Rectal smooth muscle tissue (tissue), 1 donor: ENCODE results near the gene SAMD14.
A peak's percentile ranks its signal among the peaks of the same experiment; 100 is the strongest.

Experiments
- H3K27ac ChIP-seq: one replicate; pipeline ENCODE4 v1.7.0; 2013; ENCODE audit warnings: low read depth, low read length, inconsistent platforms
- H3K27me3 ChIP-seq: one replicate; pipeline ENCODE4 v1.7.0; 2013; ENCODE audit warnings: low read length; ENCODE audit not compliant: control insufficient read depth, insufficient read depth
- H3K36me3 ChIP-seq: one replicate; pipeline ENCODE4 v1.7.0; 2013; ENCODE audit warnings: low read length; ENCODE audit not compliant: control insufficient read depth, insufficient read depth
- H3K4me1 ChIP-seq: one replicate; pipeline ENCODE4 v1.7.0; 2013; ENCODE audit warnings: low read length; ENCODE audit not compliant: control insufficient read depth, insufficient read depth
- H3K4me3 ChIP-seq: one replicate; pipeline ENCODE4 v1.7.0; 2013; ENCODE audit warnings: low read length
- H3K9ac ChIP-seq: one replicate; pipeline ENCODE4 v1.7.0; 2013; ENCODE audit warnings: low read length

Gene SAMD14

DNA sequence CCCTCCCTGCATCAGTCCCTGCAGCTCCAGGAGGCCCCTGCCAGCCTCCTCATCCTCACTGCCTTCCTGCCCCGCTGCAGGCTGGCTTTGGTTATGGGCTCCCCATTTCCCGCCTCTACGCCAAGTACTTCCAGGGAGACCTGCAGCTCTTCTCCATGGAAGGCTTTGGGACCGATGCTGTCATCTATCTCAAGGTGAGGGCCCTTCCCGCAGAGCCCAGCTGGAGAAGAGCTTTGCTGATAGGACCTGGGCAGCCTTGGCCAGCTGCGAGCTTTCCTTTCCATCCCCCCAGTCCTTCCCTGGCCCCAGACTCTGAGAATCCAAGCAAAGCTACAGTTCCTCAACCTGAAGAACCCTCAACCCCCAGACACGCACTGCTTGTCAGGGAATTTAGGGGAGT, 20.8 kb downstream of the SAMD14 start:
- H3K4me1 ChIP-seq = peaks cover 20% of the 10 kb centered on the region
- H3K27me3 ChIP-seq = no peaks in the 10 kb centered on the region
- peaks cover 26% of the 10 kb centered on the region for H3K36me3 ChIP-seq
- H3K4me3 ChIP-seq = no peak overlapping the region
- no peak overlapping the region for H3K9ac ChIP-seq
- H3K27ac ChIP-seq = no peak overlapping the region

DNA sequence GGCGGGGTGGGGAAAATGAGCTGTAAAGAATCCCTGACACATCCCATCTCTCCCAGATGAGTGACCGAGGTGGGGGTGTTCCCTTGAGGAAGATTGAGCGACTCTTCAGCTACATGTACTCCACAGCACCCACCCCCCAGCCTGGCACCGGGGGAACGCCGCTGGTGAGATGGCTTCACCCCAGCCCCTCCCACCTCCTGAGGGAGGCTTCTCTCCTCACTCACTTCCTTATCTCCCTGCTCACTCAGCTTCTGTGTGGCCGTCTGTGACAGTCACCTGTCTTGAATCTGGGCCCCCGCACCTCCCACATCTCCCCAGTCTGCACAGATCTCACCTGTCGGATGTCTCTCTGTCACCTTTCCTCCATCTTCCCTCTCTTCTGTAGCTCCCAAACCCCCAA, 21.4 kb downstream of the SAMD14 start:
- peaks cover 26% of the 10 kb centered on the region for H3K36me3 ChIP-seq
- H3K27ac ChIP-seq = no peak overlapping the region
- no peak overlapping the region for H3K4me3 ChIP-seq
- H3K4me1 ChIP-seq = peaks cover 20% of the 10 kb centered on the region
- H3K9ac ChIP-seq = no peak overlapping the region
- H3K27me3 ChIP-seq = no peaks in the 10 kb centered on the region

- H3K9ac ChIP-seq = no peak overlapping the region
- H3K4me1 ChIP-seq = peaks cover 21% of the 10 kb centered on the region
- peaks cover 26% of the 10 kb centered on the region for H3K36me3 ChIP-seq
- H3K4me3 ChIP-seq = no peak overlapping the region
- H3K27me3 ChIP-seq = no peaks in the 10 kb centered on the region
- no peak overlapping the region for H3K27ac ChIP-seq
These were observed 22.1 kb downstream of the SAMD14 start for GRCh38 chr17:50107790-50108414.

DNA sequence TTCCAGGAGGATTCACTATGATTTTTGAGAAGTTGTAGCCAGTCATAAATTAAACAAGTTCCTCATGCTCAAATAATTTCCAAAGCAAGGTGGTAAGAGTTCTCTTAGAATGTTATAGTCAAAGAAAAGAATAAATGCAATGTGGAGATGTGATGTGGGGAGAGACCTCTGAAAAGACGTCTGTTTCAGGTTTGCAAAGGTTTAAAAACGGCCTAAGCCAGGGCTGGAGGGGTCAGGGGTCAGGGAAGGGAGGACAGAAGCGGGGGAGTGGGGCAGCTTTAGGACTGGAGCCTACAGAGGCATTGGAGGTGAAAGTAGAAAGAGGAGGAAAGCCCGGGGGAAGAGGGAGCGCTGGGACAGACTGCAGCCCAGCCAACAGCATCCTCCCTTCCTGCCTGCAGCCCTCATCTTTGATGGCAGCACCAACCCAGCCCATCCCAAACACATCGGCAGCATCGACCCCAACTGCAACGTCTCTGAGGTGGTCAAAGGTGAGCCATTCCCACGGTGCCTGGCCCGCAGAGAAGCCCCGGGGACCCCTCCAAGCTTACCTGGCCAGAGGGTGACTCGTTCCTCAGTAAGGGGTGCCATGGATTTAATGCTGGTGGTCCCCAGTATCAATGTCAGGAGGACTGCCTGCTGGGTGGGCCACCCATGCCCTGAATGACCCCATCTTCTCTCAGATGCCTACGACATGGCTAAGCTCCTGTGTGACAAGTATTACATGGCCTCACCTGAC, 23.4 kb downstream of the SAMD14 start:
- H3K4me1 ChIP-seq = peaks cover 20% of the 10 kb centered on the region
- H3K27ac ChIP-seq = no peak overlapping the region
- H3K4me3 ChIP-seq = no peak overlapping the region
- no peaks in the 10 kb centered on the region for H3K27me3 ChIP-seq
- peaks cover 26% of the 10 kb centered on the region for H3K36me3 ChIP-seq
- H3K9ac ChIP-seq = no peak overlapping the region

- H3K4me1 ChIP-seq = peaks cover 23% of the 10 kb centered on the region
- no peak overlapping the region for H3K27ac ChIP-seq
- peaks cover 26% of the 10 kb centered on the region for H3K36me3 ChIP-seq
- H3K4me3 ChIP-seq = no peak overlapping the region
- H3K9ac ChIP-seq = no peak overlapping the region
- H3K27me3 ChIP-seq = no peaks in the 10 kb centered on the region
These were observed 24.1 kb downstream of the SAMD14 start for GRCh38 chr17:50105811-50106210.

DNA sequence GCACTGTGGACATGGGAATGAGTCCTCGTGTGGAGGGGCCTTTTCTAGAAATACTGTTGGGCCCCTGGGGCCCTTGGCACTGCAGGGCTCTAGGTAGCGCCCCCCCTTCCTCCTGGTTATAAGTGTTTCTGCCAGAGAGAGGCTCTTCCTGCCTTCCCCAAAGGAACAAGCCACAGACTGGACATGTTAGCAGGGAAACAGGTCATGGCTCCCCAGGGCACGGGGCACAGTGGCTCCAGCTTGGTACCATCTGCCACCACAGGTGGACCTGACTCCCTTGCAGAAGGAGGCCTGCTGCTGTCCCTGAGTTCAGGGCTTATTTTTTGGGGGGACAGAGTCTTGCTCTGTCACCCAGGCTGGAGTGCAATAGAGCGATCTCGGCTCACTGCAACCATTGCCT, 26.0 kb downstream of the SAMD14 start:
- no peak overlapping the region for H3K4me3 ChIP-seq
- no peak overlapping the region for H3K9ac ChIP-seq
- peaks cover 32% of the 10 kb centered on the region for H3K4me1 ChIP-seq
- H3K27me3 ChIP-seq = no peaks in the 10 kb centered on the region
- H3K27ac ChIP-seq = no peak overlapping the region
- H3K36me3 ChIP-seq = peaks cover 24% of the 10 kb centered on the region

DNA sequence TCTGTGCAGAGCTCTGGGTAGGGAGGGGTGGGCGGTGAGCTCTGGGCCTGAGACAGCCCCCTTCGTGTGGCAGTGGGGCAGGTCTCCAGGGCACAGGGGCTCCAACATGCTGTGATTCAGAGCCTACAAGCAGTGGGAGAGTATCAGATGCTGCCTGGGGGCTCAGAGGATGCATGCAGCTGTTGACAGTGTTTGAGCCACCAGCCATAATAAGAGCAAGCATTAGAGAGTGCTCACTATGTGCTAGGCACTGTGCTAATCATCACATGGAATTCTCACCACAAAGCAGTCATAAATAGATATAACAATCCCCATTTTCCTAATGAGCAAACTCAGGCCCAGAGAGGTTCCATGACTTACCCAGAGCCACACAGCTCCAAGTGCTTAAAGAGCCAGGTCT, 26.7 kb downstream of the SAMD14 start:
- no peaks in the 10 kb centered on the region for H3K27me3 ChIP-seq
- no peak overlapping the region for H3K4me3 ChIP-seq
- H3K27ac ChIP-seq = peak overlapping the region; percentile 81
- H3K36me3 ChIP-seq = peaks cover 27% of the 10 kb centered on the region
- peaks cover 32% of the 10 kb centered on the region for H3K4me1 ChIP-seq
- H3K9ac ChIP-seq = no peak overlapping the region

GRCh38 chr17:50102164-50102991, 27.6 kb downstream of the SAMD14 start:
- Histone ChIP-seq H3K36me3 (peaks cover 19% of the 10 kb centered on the region), H3K4me3 (peak overlapping the region; percentile 30), H3K27me3 (no peaks in the 10 kb centered on the region), H3K9ac (no peak overlapping the region), H3K27ac (peak overlapping the region; percentile 81), H3K4me1 (peaks cover 32% of the 10 kb centered on the region)

DNA sequence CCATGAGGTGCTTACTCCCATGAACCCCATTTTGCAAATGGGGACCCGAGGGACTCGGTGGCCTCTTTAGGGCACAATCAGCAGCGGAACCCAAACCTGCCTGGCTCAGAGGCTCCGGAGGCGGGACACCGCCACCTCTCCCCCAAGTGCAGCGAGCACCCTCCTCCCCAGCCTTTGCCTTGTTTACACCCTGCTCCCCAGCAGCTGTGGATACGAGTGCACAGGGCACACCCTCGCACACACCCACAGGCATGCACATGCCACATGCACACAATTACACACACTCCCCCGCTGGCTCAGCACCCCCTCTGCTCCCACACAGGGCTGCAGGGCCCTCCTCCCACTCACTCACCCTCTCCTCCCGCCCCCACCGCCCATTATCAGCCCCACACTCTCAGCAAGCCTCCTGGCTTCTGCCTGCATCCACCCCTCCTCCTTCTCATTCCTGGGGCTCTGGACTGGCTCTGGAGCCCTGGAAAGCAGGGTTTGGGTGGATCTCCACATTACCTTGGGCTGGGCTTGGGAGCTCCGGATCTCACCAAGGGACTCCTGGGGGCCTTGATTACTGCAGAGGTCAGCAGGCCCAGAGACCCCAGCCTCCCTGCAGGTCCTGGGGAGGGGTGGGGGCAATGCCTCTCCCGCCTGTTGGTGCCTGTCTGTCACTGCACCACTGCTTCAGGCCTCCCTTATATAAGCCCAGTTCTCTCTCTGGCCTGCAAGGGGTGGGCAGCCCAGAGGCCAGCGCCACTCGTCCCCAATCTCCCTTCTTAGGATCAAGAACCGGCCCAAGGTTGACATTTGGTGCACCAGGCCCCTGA, 28.4 kb downstream of the SAMD14 start:
- Histone ChIP-seq H3K27ac (peak overlapping the region; percentile 81), H3K9ac (no peak overlapping the region), H3K4me3 (no peak overlapping the region), H3K36me3 (peaks cover 14% of the 10 kb centered on the region), H3K4me1 (peaks cover 32% of the 10 kb centered on the region), H3K27me3 (no peaks in the 10 kb centered on the region)

- H3K9ac ChIP-seq = no peak overlapping the region
- peaks cover 32% of the 10 kb centered on the region for H3K4me1 ChIP-seq
- H3K27me3 ChIP-seq = no peaks in the 10 kb centered on the region
- peaks cover 11% of the 10 kb centered on the region for H3K36me3 ChIP-seq
- peak overlapping the region; percentile 37 for H3K4me3 ChIP-seq
- peak overlapping the region; percentile 81 for H3K27ac ChIP-seq
These were observed 29.0 kb downstream of the SAMD14 start for GRCh38 chr17:50100921-50101345.

DNA sequence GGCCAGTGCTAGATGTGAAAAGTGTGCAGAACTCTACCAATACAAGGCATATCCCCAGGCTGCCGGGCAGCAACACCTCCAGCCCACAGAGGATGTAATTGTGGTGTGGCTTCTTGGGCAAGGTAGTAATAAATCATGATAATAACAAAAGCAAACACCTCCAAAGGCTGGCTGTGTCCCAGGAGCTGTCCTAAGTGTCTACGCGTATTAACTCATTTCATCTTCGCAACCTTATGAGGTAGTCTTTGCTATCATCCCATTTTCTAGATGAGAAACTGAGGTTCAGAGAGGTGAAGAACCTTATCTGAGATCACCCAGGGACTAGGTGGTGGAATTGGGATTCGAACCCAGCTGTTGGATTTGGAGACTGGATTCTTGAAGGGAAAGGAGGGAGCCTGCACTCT, 29.5 kb downstream of the SAMD14 start:
- Histone ChIP-seq H3K4me3 (no peak overlapping the region), H3K9ac (no peak overlapping the region), H3K27ac (peak overlapping the region; percentile 81), H3K36me3 (peaks cover 7% of the 10 kb centered on the region), H3K4me1 (peaks cover 32% of the 10 kb centered on the region), H3K27me3 (no peaks in the 10 kb centered on the region)

- no peaks in the 10 kb centered on the region for H3K27me3 ChIP-seq
- H3K4me3 ChIP-seq = no peak overlapping the region
- H3K36me3 ChIP-seq = peaks cover 6% of the 10 kb centered on the region
- H3K9ac ChIP-seq = no peak overlapping the region
- no peak overlapping the region for H3K27ac ChIP-seq
- peaks cover 34% of the 10 kb centered on the region for H3K4me1 ChIP-seq
These were observed 31.0 kb downstream of the SAMD14 start for GRCh38 chr17:50099003-50099402.
